Measurements from ENCODE around the gene OPALIN.

GRCh38 chr10:96339383-96339782, 19.4 kb downstream of the OPALIN start:
- TF ChIP-seq, protein P1, sequence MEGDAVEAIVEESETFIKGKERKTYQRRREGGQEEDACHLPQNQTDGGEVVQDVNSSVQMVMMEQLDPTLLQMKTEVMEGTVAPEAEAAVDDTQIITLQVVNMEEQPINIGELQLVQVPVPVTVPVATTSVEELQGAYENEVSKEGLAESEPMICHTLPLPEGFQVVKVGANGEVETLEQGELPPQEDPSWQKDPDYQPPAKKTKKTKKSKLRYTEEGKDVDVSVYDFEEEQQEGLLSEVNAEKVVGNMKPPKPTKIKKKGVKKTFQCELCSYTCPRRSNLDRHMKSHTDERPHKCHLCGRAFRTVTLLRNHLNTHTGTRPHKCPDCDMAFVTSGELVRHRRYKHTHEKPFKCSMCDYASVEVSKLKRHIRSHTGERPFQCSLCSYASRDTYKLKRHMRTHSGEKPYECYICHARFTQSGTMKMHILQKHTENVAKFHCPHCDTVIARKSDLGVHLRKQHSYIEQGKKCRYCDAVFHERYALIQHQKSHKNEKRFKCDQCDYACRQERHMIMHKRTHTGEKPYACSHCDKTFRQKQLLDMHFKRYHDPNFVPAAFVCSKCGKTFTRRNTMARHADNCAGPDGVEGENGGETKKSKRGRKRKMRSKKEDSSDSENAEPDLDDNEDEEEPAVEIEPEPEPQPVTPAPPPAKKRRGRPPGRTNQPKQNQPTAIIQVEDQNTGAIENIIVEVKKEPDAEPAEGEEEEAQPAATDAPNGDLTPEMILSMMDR (IDR thresholded peaks at IDR 0.05; ENCODE audit: insufficient read depth, low read length, poor library complexity, severe bottlenecking): no peak
- TF ChIP-seq EZH2phosphoT487 (conservative IDR thresholded peaks at IDR 0.05; ENCODE audit: low read length): no peak

Measured in SU-DHL-6 (cell line).